IMR-90 (cell line): ENCODE results near the gene PLCH2. TPM values are rescaled to one million over a fixed set of nuclear protein-coding genes. Genes with fewer than 3 reads are reported as not detected.

Source experiments
- ATAC-seq: fragments of 200-7000 bp; cut with Tn5 transposase; 2 replicates; pipeline ENCODE4 v1.9.1; 2020; ENCODE audit warnings: low read depth, mild to moderate bottlenecking, moderate library complexity
- BruUV-seq: library from RNA; stranded (reverse); fragments of 400-500 nt; replicated peaks from 2 replicates; lab custom pipeline; 2021; lab: Mats Ljungman, UMichigan
- CTCF ChIA-PET: fragments of 300-600 bp; formaldehyde crosslinking; extraction: SDS; loops from one replicate; lab custom pipeline; 2021; ENCODE audit warnings: antibody characterized with exemption; lab: Yijun Ruan, JAX
- POLR2A ChIA-PET: fragments of 300-600 bp; sonication (Branson Sonifier 250); formaldehyde crosslinking; loops from one replicate; lab custom pipeline; 2022; ENCODE audit warnings: antibody characterized with exemption; ENCODE audit not compliant: unreplicated experiment; lab: Charles Lee
- DNase-seq: peaks from one replicate; pipeline ENCODE4 v3.0.0; 2013
- H2AFZ ChIP-seq: replicated peaks from 2 replicates; pipeline ENCODE3; 2013; ENCODE audit warnings: low read length, mild to moderate bottlenecking; ENCODE audit not compliant: poor library complexity
- H2AK5ac ChIP-seq: 2 replicates; pipeline ENCODE4 v1.6.1; 2013; ENCODE audit warnings: low read depth, low read length, inconsistent platforms
- H2AK9ac ChIP-seq: replicated peaks from 2 replicates; pipeline ENCODE3; 2013; ENCODE audit warnings: mild to moderate bottlenecking, low read depth, low read length, moderate library complexity; ENCODE audit not compliant: poor library complexity
- H2BK120ac ChIP-seq: 2 replicates; pipeline ENCODE4 v1.6.1; 2013; ENCODE audit warnings: low read depth, low read length, inconsistent platforms
- H2BK15ac ChIP-seq: 3 replicates; pipeline ENCODE4 v1.6.1; 2013; ENCODE audit warnings: low read depth, low read length, inconsistent platforms
- H2BK20ac ChIP-seq: 2 replicates; pipeline ENCODE4 v1.6.1; 2013; ENCODE audit warnings: low read depth, mild to moderate bottlenecking, inconsistent platforms, low read length, moderate library complexity
- H2BK5ac ChIP-seq: 2 replicates; pipeline ENCODE4 v1.6.1; 2013; ENCODE audit warnings: mild to moderate bottlenecking, low read depth, low read length, inconsistent platforms; ENCODE audit not compliant: poor library complexity, severe bottlenecking
- H3K14ac ChIP-seq: replicated peaks from 2 replicates; pipeline ENCODE4 v1.6.1; 2013; ENCODE audit warnings: low read depth, low read length, inconsistent platforms
- H3K18ac ChIP-seq: 2 replicates; pipeline ENCODE4 v1.6.1; 2013; ENCODE audit warnings: low read depth, low read length, control low read depth
- H3K23ac ChIP-seq: 2 replicates; pipeline ENCODE4 v1.6.1; 2013; ENCODE audit warnings: low read depth, low read length, inconsistent platforms
- H3K27ac ChIP-seq: 2 replicates; pipeline ENCODE4 v1.5.1; 2013; ENCODE audit warnings: mild to moderate bottlenecking, control low read depth, low read length; ENCODE audit not compliant: insufficient read depth
- H3K27me3 ChIP-seq: 2 replicates; pipeline ENCODE4 v1.6.1; 2013; ENCODE audit warnings: low read length; ENCODE audit not compliant: control insufficient read depth, insufficient read depth
- H3K36me3 ChIP-seq: 2 replicates; pipeline ENCODE4 v1.6.1; 2013; ENCODE audit warnings: low read length, mixed read lengths; ENCODE audit not compliant: control insufficient read depth, insufficient read depth
- H3K4ac ChIP-seq: 2 replicates; pipeline ENCODE4 v1.6.1; 2013; ENCODE audit warnings: low read depth, low read length, inconsistent platforms
- H3K4me1 ChIP-seq: 2 replicates; pipeline ENCODE4 v1.6.1; 2013; ENCODE audit warnings: low read length, mixed read lengths; ENCODE audit not compliant: control insufficient read depth, insufficient read depth
- H3K4me2 ChIP-seq: 2 replicates; pipeline ENCODE4 v1.6.1; 2013; ENCODE audit warnings: low read depth, mild to moderate bottlenecking, control low read depth, low read length, moderate library complexity
- H3K4me3 ChIP-seq: 2 replicates; pipeline ENCODE4 v1.5.1; 2013; ENCODE audit warnings: low read depth, mild to moderate bottlenecking, control low read depth, low read length, moderate library complexity; ENCODE audit not compliant: insufficient read depth
- H3K56ac ChIP-seq: 2 replicates; pipeline ENCODE4 v1.6.1; 2013; ENCODE audit warnings: low read length, inconsistent platforms; ENCODE audit not compliant: insufficient read depth; ENCODE audit errors: extremely low read depth
- H3K79me1 ChIP-seq, 2 experiments: 2 replicates each; pipeline ENCODE4 v1.6.1; 2013; ENCODE audit warnings: low read length in 2 of 2, inconsistent platforms in 1 of 2, low read depth in 1 of 2
- H3K9ac ChIP-seq: 2 replicates; pipeline ENCODE4 v1.6.1; 2013; ENCODE audit warnings: low read depth, low read length, control low read depth
- H3K9me1 ChIP-seq: 2 replicates; pipeline ENCODE4 v1.6.1; 2013; ENCODE audit warnings: low read length, inconsistent platforms; ENCODE audit not compliant: insufficient read depth
- H3K9me3 ChIP-seq: 2 replicates; pipeline ENCODE4 v1.6.1; 2013; ENCODE audit warnings: low read length; ENCODE audit not compliant: control insufficient read depth, insufficient read depth
- H4K20me1 ChIP-seq: 2 replicates; pipeline ENCODE4 v1.6.1; 2013; ENCODE audit warnings: low read length, inconsistent platforms; ENCODE audit not compliant: insufficient read depth
- H4K5ac ChIP-seq: 2 replicates; pipeline ENCODE4 v1.6.1; 2013; ENCODE audit warnings: mild to moderate bottlenecking, low read depth, low read length, control low read depth
- H4K8ac ChIP-seq, 2 experiments: 2 replicates each; pipeline ENCODE4 v1.6.1; 2013; ENCODE audit warnings: low read depth in 2 of 2, low read length in 2 of 2, control low read depth in 1 of 2, inconsistent platforms in 1 of 2
- H4K91ac ChIP-seq: 2 replicates; pipeline ENCODE4 v1.6.1; 2013; ENCODE audit warnings: low read depth, low read length, inconsistent platforms; ENCODE audit not compliant: insufficient read depth
- BHLHE40 ChIP-seq: fragments of 150-350 bp; IDR thresholded peaks from 2 replicates; pipeline ENCODE4 v1.6.1; 2016; ENCODE audit warnings: mild to moderate bottlenecking, low read depth, low read length
- MXI1 ChIP-seq: IDR thresholded peaks from 2 replicates; pipeline ENCODE4 v1.6.1; 2012; ENCODE audit warnings: low read depth, mild to moderate bottlenecking, low read length, moderate library complexity, borderline replicate concordance
- RFX5 ChIP-seq: IDR thresholded peaks from 2 replicates; pipeline ENCODE4 v1.8.0; 2012; ENCODE audit warnings: low read depth, mild to moderate bottlenecking, low read length, moderate library complexity
- WGBS, 2 experiments: methylation state at CpG; one replicate each; pipeline versions ENCODE4 v1.1.5 to v1.1.7; 2013; ENCODE audit warnings: missing lambda C conversion rate in 2 of 2; ENCODE audit not compliant: insufficient read length in 1 of 2; ENCODE audit errors: extremely low coverage in 2 of 2; 5-methylcytosine and 5-hydroxymethylcytosine counted together
- dilution Hi-C: fragments of 300-500 bp; cut with HindIII; formaldehyde crosslinking; loops from one replicate; pipeline ENCODE4 v1.14.3; 2018; ENCODE audit warnings: low sequenced_read_pairs; ENCODE audit not compliant: unreplicated experiment
- in situ Hi-C: fragments of 300-500 bp; cut with MboI; formaldehyde crosslinking; loops from 3 replicates; pipeline ENCODE4 v1.14.3; 2019; ENCODE audit warnings: low sequenced_read_pairs, inconsistent platforms, mixed read lengths
- intact Hi-C: fragments of 100-400 bp; cut with micrococcal nuclease; formaldehyde crosslinking; loops from 2 replicates; pipeline ENCODE4 v1.10.0; 2022
- polyA plus RNA-seq, 3 experiments: library from polyadenylated mRNA; depleted of rRNA; stranded (reverse); fragments of >200 nt; gene quantifications; 2 replicates each; pipeline ENCODE4 v1.2.3, GENCODE V29; 2012; ENCODE audit warnings: low replicate concordance in 1 of 3
- total RNA-seq: library from RNA; depleted of rRNA; stranded (reverse); fragments of >200 nt; gene quantifications from 2 replicates; pipeline ENCODE4 v1.2.3, GENCODE V29; 2012
- TF ChIP-seq, protein P1 (sequence below): conservative IDR thresholded peaks from 2 replicates; pipeline ENCODE4 v1.5.1; 2012; ENCODE audit warnings: mild to moderate bottlenecking, low read depth, low read length, improper control_type of control experiment

PLCH2 gene
- total and polyA plus RNA-seq, 2 of the 4 experiments (the other 2 are of a cell fraction): 0.18 to 1.9 TPM

DNA sequence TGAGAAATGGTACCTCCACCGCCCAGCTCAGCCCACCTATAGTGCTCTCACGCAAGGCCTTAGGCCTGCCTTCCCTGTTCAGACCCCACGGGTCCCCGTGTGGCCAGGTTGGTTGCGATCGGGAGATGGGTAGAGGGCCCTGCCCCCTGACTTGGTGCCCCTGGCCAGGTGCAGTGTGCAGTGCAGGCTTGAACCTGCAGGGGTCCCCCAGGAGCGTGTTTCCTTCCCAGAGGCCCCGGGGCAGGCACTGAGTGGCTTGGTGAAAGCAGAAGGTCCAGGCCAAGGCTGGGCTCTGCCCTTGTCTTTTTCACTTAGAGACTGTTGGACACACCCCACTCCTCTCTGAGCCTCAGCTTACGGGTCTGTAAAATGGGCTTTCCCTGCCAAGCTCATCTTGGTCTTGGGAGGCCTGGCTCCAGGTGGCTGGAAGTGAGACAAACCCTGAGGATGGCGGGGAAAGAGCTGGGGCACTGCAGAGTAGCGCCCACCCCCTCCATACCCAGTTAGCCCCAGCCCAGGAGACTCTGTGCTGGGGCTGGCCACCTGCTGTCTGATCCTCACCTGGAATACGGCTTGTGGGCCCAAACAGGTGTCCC lies 63.3 kb downstream of the PLCH2 start:
- ChIA-PET POLR2A (no interaction called here), CTCF (no interaction called here)
- ATAC-seq: no peak

More for the DNA sequence above, 63.3 kb downstream of the PLCH2 start:
- Histone ChIP-seq H3K23ac (no peak overlapping the region), H3K9me3 (no peaks in the 10 kb centered on the region), H3K14ac (no peak overlapping the region), H2AFZ (peak overlapping the region; percentile 43), H3K56ac (no peak overlapping the region), H3K27ac (no peak overlapping the region), H3K18ac (no peak overlapping the region), H4K91ac (no peak overlapping the region), H2AK5ac (no peak overlapping the region; the same call in 1 of the 2 replicates), H2BK20ac (no peak overlapping the region), H2AK9ac (no peak overlapping the region), H3K36me3 (no peaks in the 10 kb centered on the region), H4K20me1 (no peaks in the 10 kb centered on the region), H3K4me2 (no peak overlapping the region), H3K9me1 (peaks cover 9% of the 10 kb centered on the region), H3K79me1 (no peaks in the 10 kb centered on the region), H3K4ac (no peak overlapping the region), H4K5ac (no peak overlapping the region), H3K4me1 (peaks cover 11% of the 10 kb centered on the region), H2BK5ac (no peak overlapping the region), H2BK120ac (no peak overlapping the region), H3K27me3 (peaks cover 3% of the 10 kb centered on the region; the same call in 1 of the 2 replicates), H2BK15ac (no peak overlapping the region), H4K8ac (no peak overlapping the region), H3K4me3 (no peak overlapping the region), H3K9ac (no peak overlapping the region)
- in situ Hi-C loops: loop anchor here (25.0 kb wide), 1 partner anchor 352 kb away; the partner anchor contains the start of gene FAAP20
- TF ChIP-seq BHLHE40 (no peak), RFX5 (no peak), MXI1 (no peak)
- TF ChIP-seq, protein P1, sequence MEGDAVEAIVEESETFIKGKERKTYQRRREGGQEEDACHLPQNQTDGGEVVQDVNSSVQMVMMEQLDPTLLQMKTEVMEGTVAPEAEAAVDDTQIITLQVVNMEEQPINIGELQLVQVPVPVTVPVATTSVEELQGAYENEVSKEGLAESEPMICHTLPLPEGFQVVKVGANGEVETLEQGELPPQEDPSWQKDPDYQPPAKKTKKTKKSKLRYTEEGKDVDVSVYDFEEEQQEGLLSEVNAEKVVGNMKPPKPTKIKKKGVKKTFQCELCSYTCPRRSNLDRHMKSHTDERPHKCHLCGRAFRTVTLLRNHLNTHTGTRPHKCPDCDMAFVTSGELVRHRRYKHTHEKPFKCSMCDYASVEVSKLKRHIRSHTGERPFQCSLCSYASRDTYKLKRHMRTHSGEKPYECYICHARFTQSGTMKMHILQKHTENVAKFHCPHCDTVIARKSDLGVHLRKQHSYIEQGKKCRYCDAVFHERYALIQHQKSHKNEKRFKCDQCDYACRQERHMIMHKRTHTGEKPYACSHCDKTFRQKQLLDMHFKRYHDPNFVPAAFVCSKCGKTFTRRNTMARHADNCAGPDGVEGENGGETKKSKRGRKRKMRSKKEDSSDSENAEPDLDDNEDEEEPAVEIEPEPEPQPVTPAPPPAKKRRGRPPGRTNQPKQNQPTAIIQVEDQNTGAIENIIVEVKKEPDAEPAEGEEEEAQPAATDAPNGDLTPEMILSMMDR: 0 out of 2 replicates have a peak, but pooled peaks have one; percentile 8
- DNase-seq: no peak
- BruUV-seq: no TSS peak
- intact Hi-C loops: no loop called here
- dilution Hi-C loops: no loop called here
- 63% methylated on average over 3 of the region's 12 CpGs; no CpG with 5 or more reads in 1 of the 2 experiments for WGBS, 2 experiments
